ENCODE results near the gene EMP3.

Gene EMP3

GRCh38 chr19:48372904-48373303 lies 47.6 kb downstream of the EMP3 start:
- no peak for ATAC-seq (replicated peaks; ENCODE audit: extremely low read depth, poor library complexity, severe bottlenecking)
- Mint-ChIP-seq H3K4me1 (no peaks in the 10 kb centered on the region), H3K27me3 (peaks cover 17% of the 10 kb centered on the region), H3K36me3 (ENCODE audit: insufficient read depth) (peaks cover 3% of the 10 kb centered on the region), H3K27ac (ENCODE audit: low read depth) (no peak overlapping the region), H3K9me3 (no peaks in the 10 kb centered on the region), H3K4me3 (no peak overlapping the region)
- no peak for DNase-seq (ENCODE audit: low spot score in 2 of 2)

GRCh38 chr19:48373567-48373966 lies 48.2 kb downstream of the EMP3 start:
- H3K27me3 Mint-ChIP-seq, result peaks cover 17% of the 10 kb centered on the region
- no peak for ATAC-seq (replicated peaks; ENCODE audit: extremely low read depth, poor library complexity, severe bottlenecking)
- no peaks in the 10 kb centered on the region for H3K9me3 Mint-ChIP-seq
- peaks cover 1% of the 10 kb centered on the region for H3K36me3 Mint-ChIP-seq (ENCODE audit: insufficient read depth)
- H3K4me1 Mint-ChIP-seq, result no peaks in the 10 kb centered on the region
- no peak overlapping the region for H3K27ac Mint-ChIP-seq (ENCODE audit: low read depth)
- H3K4me3 Mint-ChIP-seq, result no peak overlapping the region
- DNase-seq (ENCODE audit: low spot score in 2 of 2), result no peak

DNA sequence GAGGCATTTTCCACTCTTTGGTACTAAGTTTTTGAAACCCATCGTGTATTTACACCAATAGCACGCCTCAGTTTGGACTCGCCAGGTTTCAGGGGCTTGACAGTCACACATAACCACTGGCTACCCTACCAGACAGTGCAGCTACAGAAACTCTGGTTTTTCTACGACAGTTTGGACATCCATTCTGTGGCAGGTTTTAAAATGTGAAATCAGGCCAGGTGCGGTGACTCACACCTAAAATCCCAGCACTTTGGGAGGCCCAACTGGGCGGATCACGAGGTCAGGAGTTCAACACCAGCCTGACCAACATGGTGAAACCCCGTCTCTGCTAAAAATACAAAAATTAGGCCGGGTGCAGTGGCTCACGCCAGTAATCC lies 52.8 kb downstream of the EMP3 start:
- H3K9me3 Mint-ChIP-seq, result no peaks in the 10 kb centered on the region

DNA sequence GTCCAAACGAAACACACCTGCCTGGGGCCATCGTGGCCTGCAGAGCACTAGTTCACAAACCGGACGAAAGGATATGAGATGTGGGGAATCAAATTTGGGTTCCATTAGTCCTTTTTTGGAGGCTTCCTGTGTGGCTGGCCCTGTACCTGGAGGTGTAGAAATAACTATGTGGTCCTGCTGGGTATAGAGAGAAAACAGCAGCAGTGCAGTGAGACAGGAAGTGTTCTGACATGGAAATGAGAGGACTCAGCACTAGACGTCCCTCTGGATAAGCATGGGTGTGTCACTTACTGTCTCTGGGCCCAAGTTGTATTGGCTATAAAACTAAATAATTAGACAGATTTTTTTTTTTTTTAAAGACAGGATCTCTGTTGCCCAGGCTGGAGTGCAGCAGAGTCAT lies 53.7 kb downstream of the EMP3 start:
- H3K4me3 Mint-ChIP-seq, result no peak overlapping the region
- no peak overlapping the region for H3K27ac Mint-ChIP-seq (ENCODE audit: low read depth)
- DNase-seq (ENCODE audit: low spot score in 2 of 2), result no peak
- H3K4me1 Mint-ChIP-seq, result peaks cover 2% of the 10 kb centered on the region
- H3K36me3 Mint-ChIP-seq (ENCODE audit: insufficient read depth), result peaks cover 15% of the 10 kb centered on the region
- no peaks in the 10 kb centered on the region for H3K9me3 Mint-ChIP-seq
- H3K27me3 Mint-ChIP-seq, result peaks cover 1% of the 10 kb centered on the region
- ATAC-seq (replicated peaks; ENCODE audit: extremely low read depth, poor library complexity, severe bottlenecking), result no peak

More for the DNA sequence above, 52.8 kb downstream of the EMP3 start:
- Mint-ChIP-seq H3K36me3 (ENCODE audit: insufficient read depth) (peaks cover 14% of the 10 kb centered on the region), H3K27me3 (peaks cover 10% of the 10 kb centered on the region), H3K4me1 (no peaks in the 10 kb centered on the region), H3K4me3 (no peak overlapping the region), H3K27ac (ENCODE audit: low read depth) (no peak overlapping the region)
- DNase-seq (ENCODE audit: low spot score in 2 of 2) (no peak), ATAC-seq (replicated peaks; ENCODE audit: extremely low read depth, poor library complexity, severe bottlenecking) (no peak)
